Neuron (in vitro differentiated cells): ENCODE results near the gene PSMB3.
"Not testable (repeated sequence)": the region's sequence is repeated elsewhere in the genome, so short reads cannot be mapped to it uniquely, and the experiment has no call there.

ENCODE experiments used
- H2AFZ ChIP-seq: one replicate; pipeline ENCODE4 v1.6.1; 2013; ENCODE audit warnings: low read depth, mild to moderate bottlenecking, inconsistent platforms, low read length, moderate library complexity
- H3K27me3 ChIP-seq: one replicate; pipeline ENCODE4 v1.6.1; 2013; ENCODE audit warnings: low read length; ENCODE audit not compliant: insufficient read depth
- H3K36me3 ChIP-seq: one replicate; pipeline ENCODE4 v1.6.1; 2013; ENCODE audit warnings: low read length; ENCODE audit not compliant: insufficient read depth
- H3K4me1 ChIP-seq: one replicate; pipeline ENCODE4 v1.6.1; 2013; ENCODE audit warnings: low read length; ENCODE audit not compliant: insufficient read depth
- H3K4me3 ChIP-seq: 2 replicates; pipeline ENCODE4 v1.5.1; 2013; ENCODE audit warnings: mild to moderate bottlenecking, low read length, moderate library complexity
- H3K9me3 ChIP-seq: one replicate; pipeline ENCODE4 v1.6.1; 2013; ENCODE audit warnings: low read length

Gene PSMB3

GRCh38 chr17:38724337-38724988, 28.1 kb upstream of the PSMB3 start:
- no peaks in the 10 kb centered on the region for H3K27me3 ChIP-seq
- peaks cover 36% of the 10 kb centered on the region for H3K36me3 ChIP-seq

DNA sequence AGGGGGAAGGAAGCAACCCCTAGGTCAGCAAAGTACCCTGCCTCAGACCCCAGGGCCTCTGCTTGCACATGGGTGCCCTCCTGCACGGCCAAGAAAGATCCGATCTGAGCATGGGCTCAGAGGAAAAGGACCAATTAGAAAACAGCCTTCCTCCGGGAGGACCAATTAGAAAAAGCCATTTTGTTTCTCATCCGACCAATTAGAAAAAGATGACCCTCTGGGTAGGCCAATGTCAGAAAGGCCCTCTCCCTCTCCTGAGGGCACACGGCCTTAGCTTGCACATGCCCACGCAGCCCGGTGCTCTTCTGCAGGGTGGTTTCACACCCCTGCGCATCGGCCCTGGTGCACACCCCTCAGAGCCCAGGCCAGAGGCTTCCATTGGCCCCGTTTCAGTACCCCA, 27.5 kb upstream of the PSMB3 start:
- H3K36me3 ChIP-seq, result peaks cover 35% of the 10 kb centered on the region
- H2AFZ ChIP-seq, result no peak overlapping the region
- H3K4me1 ChIP-seq, result peaks cover 8% of the 10 kb centered on the region
- H3K9me3 ChIP-seq, result no peaks in the 10 kb centered on the region
- H3K27me3 ChIP-seq, result no peaks in the 10 kb centered on the region
- H3K4me3 ChIP-seq, result no peak overlapping the region

More at GRCh38 chr17:38724337-38724988, 28.1 kb upstream of the PSMB3 start:
- no peaks in the 10 kb centered on the region for H3K9me3 ChIP-seq
- no peak overlapping the region for H3K4me3 ChIP-seq
- peaks cover 4% of the 10 kb centered on the region for H3K4me1 ChIP-seq
- H2AFZ ChIP-seq, result no peak overlapping the region

DNA sequence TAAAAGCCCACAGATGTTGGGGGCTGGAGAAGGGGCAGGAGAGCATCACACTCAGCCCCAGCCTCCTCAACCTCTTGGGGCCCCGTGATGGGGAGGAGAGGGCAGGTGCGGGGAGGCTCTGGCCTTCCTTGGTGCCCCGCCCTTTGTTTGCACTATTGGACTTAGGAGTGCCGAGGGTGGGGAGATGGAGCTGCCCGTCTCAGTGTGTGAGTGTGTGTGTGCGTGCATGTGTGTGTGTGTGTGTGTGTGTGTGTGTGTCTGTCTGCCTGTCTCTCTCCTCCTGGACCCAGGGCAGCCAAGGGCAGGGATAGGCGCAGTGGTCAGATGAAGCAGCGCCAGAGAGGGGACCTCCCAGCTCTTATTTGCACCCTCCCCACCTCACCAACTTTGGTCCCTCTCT, 26.4 kb upstream of the PSMB3 start:
- Histone ChIP-seq H3K4me1 (peaks cover 16% of the 10 kb centered on the region), H3K36me3 (peaks cover 26% of the 10 kb centered on the region)
- H3K9me3 ChIP-seq, H3K4me3 ChIP-seq, H2AFZ ChIP-seq, H3K27me3 ChIP-seq: not testable (repeated sequence)

GRCh38 chr17:38727736-38728135, 24.8 kb upstream of the PSMB3 start:
- no peak overlapping the region for H2AFZ ChIP-seq
- H3K36me3 ChIP-seq, result peaks cover 19% of the 10 kb centered on the region
- H3K4me3 ChIP-seq, result no peak overlapping the region
- H3K9me3 ChIP-seq, result no peaks in the 10 kb centered on the region
- H3K27me3 ChIP-seq, result no peaks in the 10 kb centered on the region
- H3K4me1 ChIP-seq, result peaks cover 16% of the 10 kb centered on the region

- Histone ChIP-seq H3K27me3 (no peaks in the 10 kb centered on the region), H3K4me1 (peaks cover 16% of the 10 kb centered on the region), H3K36me3 (peaks cover 19% of the 10 kb centered on the region), H3K4me3 (no peak overlapping the region), H3K9me3 (no peaks in the 10 kb centered on the region), H2AFZ (no peak overlapping the region)
Observed at GRCh38 chr17:38728290-38728831, 24.2 kb upstream of the PSMB3 start.

GRCh38 chr17:38729368-38729885, 23.1 kb upstream of the PSMB3 start:
- Histone ChIP-seq H3K36me3 (peaks cover 23% of the 10 kb centered on the region), H2AFZ (peak overlapping the region; percentile 46), H3K4me1 (peaks cover 16% of the 10 kb centered on the region), H3K4me3 (peak overlapping the region; percentile 56), H3K9me3 (no peaks in the 10 kb centered on the region), H3K27me3 (no peaks in the 10 kb centered on the region)

GRCh38 chr17:38729886-38730525, 22.5 kb upstream of the PSMB3 start, which contains the start of gene CISD3:
Gene CISD3, plus strand, starts transcription at chr17:38730341. Its CDS starts 18 bp downstream, at chr17:38730359.
- Histone ChIP-seq H3K27me3 (no peaks in the 10 kb centered on the region), H3K4me3 (peak within 1 kb of the TSS; percentile 56), H2AFZ (peak within 1 kb of the TSS; percentile 46), H3K9me3 (no peaks in the 10 kb centered on the region), H3K4me1 (peaks cover 16% of the 10 kb centered on the region), H3K36me3 (peaks cover 21% of the 10 kb centered on the region)

DNA sequence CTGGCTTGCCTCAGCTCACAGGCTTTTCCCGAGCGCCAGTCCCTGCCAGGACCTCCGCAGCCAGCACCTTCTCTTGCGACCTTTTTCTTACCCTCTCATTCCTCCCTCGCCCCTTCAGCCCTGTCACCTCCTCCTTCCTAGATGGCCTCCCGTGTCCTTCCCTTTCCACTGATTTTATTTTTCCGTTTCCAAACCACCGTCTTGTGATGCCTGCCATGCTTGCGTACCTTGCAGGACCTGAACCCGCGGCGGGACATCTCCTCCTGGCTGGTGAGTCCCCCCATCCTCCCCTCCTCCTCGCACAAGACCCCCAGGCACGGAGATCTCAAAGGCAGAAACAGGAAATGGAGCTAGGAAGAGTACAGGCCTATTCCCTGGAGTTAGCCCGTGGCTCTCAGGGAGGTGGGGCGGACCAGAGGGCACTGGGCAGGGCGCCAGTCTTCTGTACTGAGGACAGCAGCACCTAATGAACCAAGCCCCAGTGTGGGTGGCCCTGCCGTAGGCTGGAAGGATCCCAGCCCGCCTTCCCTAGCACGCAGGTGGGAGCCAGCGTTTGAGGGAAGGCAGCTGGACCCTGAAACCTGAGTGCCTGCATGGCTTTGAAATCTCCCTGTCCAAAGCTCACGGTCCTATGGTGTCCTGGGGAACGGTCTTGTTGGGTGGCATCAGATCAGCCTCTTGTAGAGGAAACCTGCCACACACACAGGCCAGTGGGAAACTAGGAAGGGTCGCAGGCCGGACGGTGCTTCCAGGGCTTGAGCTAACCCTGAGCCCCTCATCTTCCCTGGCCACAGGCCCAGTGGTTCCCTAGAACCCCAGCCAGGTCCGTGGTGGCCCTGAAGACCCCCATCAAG, 21.8 kb upstream of the PSMB3 start:
- Histone ChIP-seq H3K36me3 (peaks cover 24% of the 10 kb centered on the region), H3K4me1 (peaks cover 18% of the 10 kb centered on the region), H3K4me3 (peak overlapping the region; percentile 44), H3K27me3 (no peaks in the 10 kb centered on the region), H2AFZ (no peak overlapping the region), H3K9me3 (no peaks in the 10 kb centered on the region)

GRCh38 chr17:38731526-38732294, 20.8 kb upstream of the PSMB3 start:
- H3K36me3 ChIP-seq, result peaks cover 30% of the 10 kb centered on the region
- no peaks in the 10 kb centered on the region for H3K27me3 ChIP-seq

DNA sequence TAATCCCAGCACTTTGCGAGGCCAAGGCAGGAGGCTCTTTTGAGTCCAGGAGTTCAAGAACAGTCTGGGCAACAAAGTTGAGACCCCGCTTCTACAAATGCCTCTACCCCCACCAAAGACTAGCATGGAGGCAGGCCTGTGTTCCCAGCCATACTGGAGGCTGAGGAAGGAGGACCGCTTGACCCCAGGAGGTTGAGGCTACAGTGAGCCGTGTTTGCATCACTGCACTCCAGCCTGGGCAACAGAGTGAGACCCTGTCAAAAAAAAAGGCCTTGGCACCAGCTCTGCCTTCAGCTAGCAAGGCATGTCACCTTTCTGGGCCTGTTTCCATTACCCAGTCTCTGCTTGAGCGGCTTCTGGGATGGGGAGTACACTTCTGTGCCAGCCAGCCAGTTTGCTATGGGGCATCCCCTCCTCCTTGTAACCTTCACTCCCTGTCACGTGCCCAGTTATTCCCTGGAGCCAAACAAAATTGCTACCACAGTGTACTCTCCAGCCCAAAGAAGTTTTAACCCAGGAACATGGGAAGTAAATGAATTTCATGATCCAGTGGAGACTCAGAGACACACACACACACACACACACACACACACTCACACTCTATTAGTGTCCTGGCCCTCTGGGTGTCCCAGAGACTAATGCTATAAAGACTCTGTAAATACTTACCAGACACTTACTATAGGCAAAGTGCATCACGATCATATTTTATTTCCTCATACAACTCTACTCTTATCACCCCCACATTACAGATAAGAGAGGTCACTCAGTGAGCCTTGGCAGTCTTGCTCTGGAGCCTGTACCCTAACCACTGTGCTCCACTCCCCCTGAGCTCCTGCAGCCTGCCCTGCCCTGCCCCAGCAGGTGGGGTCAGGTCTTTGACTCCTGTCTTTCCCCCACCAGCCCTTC, 19.9 kb upstream of the PSMB3 start:
- H3K4me1 ChIP-seq, result peaks cover 18% of the 10 kb centered on the region
- no peak overlapping the region for H3K4me3 ChIP-seq
- no peak overlapping the region for H2AFZ ChIP-seq
- H3K27me3 ChIP-seq, result no peaks in the 10 kb centered on the region
- no peaks in the 10 kb centered on the region for H3K9me3 ChIP-seq
- peaks cover 35% of the 10 kb centered on the region for H3K36me3 ChIP-seq

More at GRCh38 chr17:38731526-38732294, 20.8 kb upstream of the PSMB3 start:
- Histone ChIP-seq H2AFZ (no peak overlapping the region), H3K4me3 (no peak overlapping the region), H3K9me3 (no peaks in the 10 kb centered on the region), H3K4me1 (peaks cover 18% of the 10 kb centered on the region)

DNA sequence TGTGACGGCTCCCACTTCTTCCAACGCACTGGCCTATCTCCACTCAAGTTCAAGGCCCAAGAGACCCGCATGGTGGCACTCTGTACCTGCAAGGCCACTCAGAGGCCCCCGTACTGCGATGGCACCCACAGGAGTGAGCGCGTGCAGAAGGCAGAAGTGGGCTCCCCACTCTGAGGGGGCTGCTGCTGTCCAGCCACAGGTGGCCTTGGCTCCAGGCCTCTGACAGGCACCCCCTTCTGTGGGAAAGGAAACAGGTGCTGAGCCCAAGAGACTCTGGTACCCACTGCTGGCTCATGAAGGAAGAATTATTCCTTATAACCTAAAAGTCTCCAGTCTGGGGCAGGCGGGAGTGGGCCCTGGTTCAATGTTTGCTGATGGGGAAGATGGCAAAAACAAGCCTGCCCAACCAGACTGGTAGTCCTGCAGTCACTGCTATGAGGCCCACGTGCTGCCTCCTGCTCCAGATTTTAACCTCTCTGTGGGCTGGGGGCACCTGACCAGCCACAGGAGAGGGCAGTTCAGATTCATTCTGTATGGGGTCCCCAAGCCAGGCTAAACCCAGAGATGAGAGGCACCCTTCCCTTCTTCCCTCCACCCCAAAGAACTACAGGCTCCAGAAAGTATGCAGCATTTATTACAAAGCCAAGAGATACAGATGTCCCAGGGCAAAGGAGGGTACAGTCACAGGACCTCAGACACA, 19.1 kb upstream of the PSMB3 start:
- no peak overlapping the region for H3K4me3 ChIP-seq
- no peaks in the 10 kb centered on the region for H3K27me3 ChIP-seq
- H3K9me3 ChIP-seq, result no peaks in the 10 kb centered on the region
- H3K4me1 ChIP-seq, result peaks cover 18% of the 10 kb centered on the region
- H3K36me3 ChIP-seq, result peaks cover 42% of the 10 kb centered on the region
- H2AFZ ChIP-seq, result no peak overlapping the region
